K562 (cell line): ENCODE results near the gene SMIM21. TPM values are rescaled to one million over a fixed set of nuclear protein-coding genes. Genes with fewer than 3 reads are reported as not detected.

Experiments used
- ATAC-seq: fragments of 200-7000 bp; cut with Tn5 transposase; 3 replicates; pipeline ENCODE4 v1.9.1; 2020; ENCODE audit warnings: moderate library complexity
- BruUV-seq: library from RNA; stranded (reverse); fragments of 400-500 nt; replicated peaks from 2 replicates; lab custom pipeline; 2021; lab: Mats Ljungman, UMichigan
- CTCF ChIA-PET: fragments of 300-600 bp; formaldehyde crosslinking; extraction: SDS; loops from one replicate; lab custom pipeline; 2021; ENCODE audit warnings: low intra/inter-chr PET ratio; lab: Yijun Ruan, JAX
- POLR2A ChIA-PET: fragments of 300-600, 350-650 bp; sonication (Branson Sonifier 250); formaldehyde crosslinking; extraction: SDS; loops from one replicate; lab custom pipeline; 2021; ENCODE audit warnings: antibody characterized with exemption, inconsistent platforms; lab: Yijun Ruan, JAX
- DNase-seq, 4 experiments: peaks; one replicate each; pipeline versions ENCODE4 v3.0.0 to v3.0.0-alpha.2; 2011 to 2018; ENCODE audit warnings: low spot score in 3 of 4, mixed read lengths in 3 of 4; ENCODE audit errors: extremely low read depth in 1 of 4
- FAIRE-seq: peaks from 2 replicates; lab custom pipeline; 2011; peaks lifted over from hg19 to GRCh38; lab: Jason Lieb, UNC
- H2AFZ ChIP-seq: 2 replicates; pipeline ENCODE4 v1.6.0; 2011; ENCODE audit warnings: low read depth, low read length, control low read depth, inconsistent platforms
- H3K27ac ChIP-seq: fragments of 200-600 bp; 3 replicates; pipeline ENCODE4 v1.8.0; 2011; ENCODE audit warnings: low read depth, mild to moderate bottlenecking, control low read depth, inconsistent platforms, low read length, moderate library complexity, mixed read lengths; ENCODE audit errors: extremely low read depth
- H3K27me3 ChIP-seq, 2 experiments: fragments of 300-600 bp in 1 of 2; 2 replicates in 1 of 2; 3 replicates in 1 of 2; pipeline versions ENCODE4 v1.6.0 to v1.8.0; 2011; ENCODE audit warnings: inconsistent platforms in 2 of 2, low read length in 2 of 2, mild to moderate bottlenecking in 1 of 2, mixed read lengths in 1 of 2, moderate library complexity in 1 of 2; ENCODE audit not compliant: control insufficient read depth in 2 of 2, insufficient read depth in 2 of 2
- H3K36me3 ChIP-seq: fragments of 300-600 bp; 3 replicates; pipeline ENCODE4 v1.8.0; 2011; ENCODE audit warnings: mild to moderate bottlenecking, low read length, inconsistent platforms; ENCODE audit not compliant: control insufficient read depth, insufficient read depth
- H3K4me1 ChIP-seq, 2 experiments: fragments of 200-600 bp in 1 of 2; replicated peaks in 1 of 2; 2 replicates in 1 of 2; 3 replicates in 1 of 2; pipeline versions ENCODE4 v1.5.1 to v1.8.0; 2011; ENCODE audit warnings: inconsistent platforms in 2 of 2, low read length in 2 of 2, mild to moderate bottlenecking in 1 of 2, mixed read lengths in 1 of 2, moderate library complexity in 1 of 2; ENCODE audit not compliant: control insufficient read depth in 2 of 2, insufficient read depth in 2 of 2
- H3K4me2 ChIP-seq: 2 replicates; pipeline ENCODE4 v1.6.1; 2011; ENCODE audit warnings: low read length, control low read depth, inconsistent platforms, mixed read lengths; ENCODE audit not compliant: insufficient read depth
- H3K4me3 ChIP-seq: fragments of 200-600 bp; sonication (generic), shearing (Covaris generic); 2 replicates; pipeline ENCODE4 v1.5.1; 2016; ENCODE audit warnings: control low read depth, inconsistent platforms
- H3K79me2 ChIP-seq: fragments of 200-600 bp; 3 replicates; pipeline ENCODE4 v1.8.0; 2011; ENCODE audit warnings: low read length, inconsistent platforms; ENCODE audit not compliant: control insufficient read depth, insufficient read depth
- H3K9ac ChIP-seq, 2 experiments: 2 replicates each; pipeline versions ENCODE4 v1.6.0 to v1.6.1; 2011; ENCODE audit warnings: low read depth in 2 of 2, low read length in 2 of 2, control low read depth in 1 of 2, inconsistent platforms in 1 of 2, mild to moderate bottlenecking in 1 of 2, mixed read lengths in 1 of 2; ENCODE audit not compliant: insufficient read depth in 1 of 2
- H3K9me1 ChIP-seq: one replicate; pipeline ENCODE4 v1.6.0; 2011; ENCODE audit warnings: inconsistent platforms, mild to moderate bottlenecking, low read length, moderate library complexity; ENCODE audit not compliant: control insufficient read depth, insufficient read depth
- H3K9me3 ChIP-seq: replicated peaks from 2 replicates; pipeline ENCODE4 v1.5.1; 2011; ENCODE audit warnings: low read depth, low read length, inconsistent platforms; ENCODE audit not compliant: control insufficient read depth, insufficient read depth
- H4K20me1 ChIP-seq: replicated peaks from 2 replicates; pipeline ENCODE4 v1.6.1; 2011; ENCODE audit warnings: low read length, inconsistent platforms, mixed read lengths; ENCODE audit not compliant: control insufficient read depth, insufficient read depth
- ATF6 ChIP-seq: sonication (generic); formaldehyde crosslinking; IDR thresholded peaks from 2 replicates; pipeline ENCODE4 v1.4.0; 2020; ENCODE audit warnings: mild to moderate bottlenecking, missing genetic modification reagents
- COPS2 ChIP-seq: fragments of 450-650 bp; conservative IDR thresholded peaks from 2 replicates; pipeline ENCODE4 v1.6.1; 2016; ENCODE audit warnings: mild to moderate bottlenecking, moderate library complexity
- DDX20 ChIP-seq: fragments of 450-650 bp; IDR thresholded peaks from 2 replicates; pipeline ENCODE4 v1.6.1; 2016; ENCODE audit warnings: missing genetic modification characterization, low read depth, mild to moderate bottlenecking, missing compliant biosample characterization, moderate library complexity
- HNRNPUL1 ChIP-seq: fragments of 200-400 bp; formaldehyde crosslinking; IDR thresholded peaks from 2 replicates; pipeline ENCODE4 v1.6.1; 2017; ENCODE audit warnings: low read length
- RBM39 ChIP-seq: fragments of 200-400 bp; formaldehyde crosslinking; optimal IDR thresholded peaks from 2 replicates; pipeline ENCODE3; 2018; ENCODE audit warnings: low read depth, low read length
- ZBTB11 ChIP-seq, 3 experiments: fragments of 200-800 bp in 1 of 3; fragments of 250-450 bp in 1 of 3; fragments of 450-650 bp in 1 of 3; sonication (Bioruptor Pico) in 1 of 3; sonication (Bioruptor generic) in 1 of 3; formaldehyde crosslinking in 1 of 3; IDR thresholded peaks; 2 replicates each; pipeline versions ENCODE4 v1.6.1 to v1.8.0; 2016 to 2022; ENCODE audit warnings: mild to moderate bottlenecking in 2 of 3, missing genetic modification characterization in 2 of 3, missing compliant biosample characterization in 1 of 3, moderate library complexity in 1 of 3
- ZC3H4 ChIP-seq: sonication (generic); formaldehyde crosslinking; IDR thresholded peaks from 2 replicates; pipeline ENCODE4 v1.9.0; 2021; ENCODE audit warnings: missing genetic modification reagents, borderline replicate concordance
- ZNF212 ChIP-seq: fragments of 450-650 bp; formaldehyde crosslinking; IDR thresholded peaks from 2 replicates; pipeline ENCODE4 v1.4.0; 2020; ENCODE audit warnings: mild to moderate bottlenecking
- ZNF3 ChIP-seq: fragments of 250-450 bp; sonication (Bioruptor Pico); IDR thresholded peaks from 2 replicates; pipeline ENCODE4 v1.5.0; 2021; ENCODE audit warnings: mild to moderate bottlenecking, moderate library complexity
- WGBS: fragments of 100-300 bp; shearing (Covaris generic); methylation state at CpG from one replicate; pipeline ENCODE4 v1.1.6; 2016; ENCODE audit warnings: low coverage, mixed read lengths; ENCODE audit not compliant: insufficient coverage; ENCODE audit errors: missing lambda C conversion rate; 5-methylcytosine and 5-hydroxymethylcytosine counted together
- in situ Hi-C: fragments of 300-500 bp; cut with MboI; formaldehyde crosslinking; loops from 4 replicates; pipeline ENCODE4 v1.15.0; 2018; ENCODE audit warnings: inconsistent platforms, mixed read lengths
- intact Hi-C: fragments of 100-400 bp; cut with micrococcal nuclease; formaldehyde crosslinking; loops from 2 replicates; pipeline ENCODE4 v1.14.2; 2022
- polyA plus RNA-seq, 8 experiments: library from polyadenylated mRNA; depleted of rRNA in 4 of 8; stranded (reverse) in 5 of 8; unstranded in 3 of 8; fragments of >200 nt; fragmentation: Nextera tagmentation in 2 of 8; fragmentation: Illumina TruSeq in 1 of 8; extraction: Ambion mirVana in 2 of 8; extraction: Trizol in 1 of 8; gene quantifications; 2 replicates each; pipeline versions ENCODE4 v1.2.1 to v1.2.3, GENCODE V29; 2011 to 2014; ENCODE audit warnings: inconsistent platforms in 1 of 8, missing spikeins in 1 of 8
- total RNA-seq, 7 experiments: library from RNA; depleted of rRNA in 6 of 7; stranded (reverse); fragments of >200 nt in 6 of 7; fragmentation: Illumina TruSeq in 2 of 7; extraction: Trizol in 2 of 7; gene quantifications; 2 replicates each; pipeline versions ENCODE4 v1.2.1 to v1.2.3, GENCODE V29; 2011 to 2021; ENCODE audit warnings: low replicate concordance in 1 of 7

Gene SMIM21
- total and polyA plus RNA-seq, 9 of the 15 experiments (the other 6 are each of a cell fraction or from before 2014, with no cell fraction given) = not detected

- Histone ChIP-seq H3K4me2 (no peak overlapping the region), H3K9me1 (no peaks in the 10 kb centered on the region), H3K36me3 (no peaks in the 10 kb centered on the region), H3K4me3 (no peak overlapping the region), H3K9ac (no peak overlapping the region), H3K27ac (no peak overlapping the region), H3K27me3 (peaks cover 0 to 17% of the 10 kb centered on the region in 2 experiments; a peak in 3 of 5 replicates), H3K4me1 (no peaks in the 10 kb centered on the region), H2AFZ (no peak overlapping the region), H3K79me2 (no peaks in the 10 kb centered on the region), H4K20me1 (no peaks in the 10 kb centered on the region), H3K9me3 (no peaks in the 10 kb centered on the region)
- FAIRE-seq (no peak), DNase-seq (no peak), ATAC-seq (no peak)
- intact Hi-C loops = no loop called here
- CTCF ChIA-PET = no interaction called here
- POLR2A ChIA-PET = no interaction called here
- no TSS peak for BruUV-seq
- TF ChIP-seq HNRNPUL1 = no peak
- no peak for TF ChIP-seq COPS2
- TF ChIP-seq ZC3H4 = no peak
- no peak for TF ChIP-seq ZBTB11 (CRISPR knock-in tag; IDR thresholded peaks at IDR 0.05)
- no peak for TF ChIP-seq RBM39
- TF ChIP-seq ZNF212 (CRISPR knock-in tag) = no peak
- TF ChIP-seq ZNF3 (CRISPR knock-in tag) = no peak
- TF ChIP-seq ATF6 (CRISPR knock-in tag) = no peak
- TF ChIP-seq DDX20 (tag) = no peak
- TF ChIP-seq, all 486 proteins: peak for 0
- in situ Hi-C loops = no loop called here
- 3% methylated on average over 11 of the region's 12 CpGs for WGBS
Observed at GRCh38 chr18:75467281-75467795, 39.8 kb upstream of the SMIM21 start.
